HepG2 (cell line): ENCODE results near the gene TNC. TPM values are rescaled to one million over a fixed set of nuclear protein-coding genes. Genes with fewer than 3 reads are reported as not detected.

ENCODE experiments used
- ATAC-seq: fragments of 200-7000 bp; cut with Tn5 transposase; 3 replicates; pipeline ENCODE4 v1.9.1; 2020; ENCODE audit warnings: mild to moderate bottlenecking, moderate library complexity
- BruUV-seq: library from RNA; stranded (reverse); fragments of 400-500 nt; replicated peaks from 2 replicates; lab custom pipeline; 2021; lab: Mats Ljungman, UMichigan
- CTCF ChIA-PET: fragments of 300-600 bp; formaldehyde crosslinking; extraction: SDS; loops from one replicate; lab custom pipeline; 2021; ENCODE audit warnings: low total read pairs, inconsistent platforms, low intra/inter-chr PET ratio; lab: Yijun Ruan, JAX
- POLR2A ChIA-PET: fragments of 350-600 bp; sonication (Branson Sonifier 250); formaldehyde crosslinking; loops from one replicate; lab custom pipeline; 2020; ENCODE audit warnings: antibody characterized with exemption, inconsistent platforms; lab: Yijun Ruan, JAX
- DNase-seq: peaks from one replicate; pipeline ENCODE4 v3.0.0-alpha.2; 2015; ENCODE audit warnings: low spot score
- FAIRE-seq: peaks from 3 replicates; lab custom pipeline; 2011; peaks lifted over from hg19 to GRCh38; lab: Jason Lieb, UNC
- H2AFZ ChIP-seq: one replicate; pipeline ENCODE4 v1.6.1; 2011; ENCODE audit warnings: low read length, inconsistent platforms
- H3K27ac ChIP-seq: fragments of 300-600 bp; 3 replicates; pipeline ENCODE4 v1.8.0; 2011; ENCODE audit warnings: mixed run types, mild to moderate bottlenecking, mixed read lengths, low read length, inconsistent platforms; ENCODE audit not compliant: insufficient read depth; ENCODE audit errors: extremely low read length
- H3K27me3 ChIP-seq, 2 experiments: fragments of 200-600 bp in 1 of 2; 2 replicates in 1 of 2; 3 replicates in 1 of 2; pipeline versions ENCODE4 v1.6.0 to v1.8.0; 2011; ENCODE audit warnings: low read length in 2 of 2, mild to moderate bottlenecking in 2 of 2, moderate library complexity in 2 of 2, inconsistent platforms in 1 of 2; ENCODE audit not compliant: insufficient read depth in 2 of 2, control insufficient read depth in 1 of 2
- H3K36me3 ChIP-seq, 2 experiments: fragments of 200-600 bp in 1 of 2; replicated peaks in 1 of 2; 2 replicates in 1 of 2; 3 replicates in 1 of 2; pipeline versions ENCODE4 v1.5.1 to v1.8.0; 2011; ENCODE audit warnings: low read length in 2 of 2, inconsistent platforms in 1 of 2; ENCODE audit not compliant: insufficient read depth in 2 of 2, control insufficient read depth in 1 of 2
- H3K4me1 ChIP-seq: 2 replicates; pipeline ENCODE4 v1.5.1; 2012; ENCODE audit warnings: low read length, inconsistent platforms; ENCODE audit not compliant: insufficient read depth
- H3K4me2 ChIP-seq: 2 replicates; pipeline ENCODE4 v1.6.0; 2011; ENCODE audit warnings: low read depth, low read length, inconsistent platforms
- H3K4me3 ChIP-seq, 3 experiments: fragments of 200-600 bp in 1 of 3; sonication (generic), shearing (Covaris generic) in 1 of 3; replicated peaks in 1 of 3; 2 replicates each; pipeline ENCODE4 v1.5.1; 2011 to 2016; ENCODE audit warnings: low read length in 3 of 3, inconsistent platforms in 2 of 3, low read depth in 2 of 3, mild to moderate bottlenecking in 2 of 3, control low read depth in 1 of 3, mixed read lengths in 1 of 3; ENCODE audit not compliant: insufficient read depth in 1 of 3
- H3K79me2 ChIP-seq: one replicate; pipeline ENCODE4 v1.6.1; 2011; ENCODE audit warnings: low read length, inconsistent platforms; ENCODE audit not compliant: insufficient read depth
- H3K9ac ChIP-seq: 2 replicates; pipeline ENCODE4 v1.6.0; 2011; ENCODE audit warnings: mild to moderate bottlenecking, low read depth, low read length, inconsistent platforms; ENCODE audit not compliant: insufficient read depth
- H3K9me3 ChIP-seq: 2 replicates; pipeline ENCODE4 v1.5.1; 2012; ENCODE audit warnings: mild to moderate bottlenecking, low read length
- H4K20me1 ChIP-seq: 2 replicates; pipeline ENCODE4 v1.6.0; 2011; ENCODE audit warnings: inconsistent platforms, mild to moderate bottlenecking, low read length, moderate library complexity; ENCODE audit not compliant: insufficient read depth
- CEBPG ChIP-seq: IDR thresholded peaks from 2 replicates; pipeline ENCODE4 v1.6.1; 2016
- CENPX ChIP-seq: sonication (generic); formaldehyde crosslinking; IDR thresholded peaks from 2 replicates; pipeline ENCODE4 v1.9.0; 2021; ENCODE audit warnings: mild to moderate bottlenecking, missing genetic modification reagents, moderate library complexity
- HIVEP1 ChIP-seq: sonication (generic); formaldehyde crosslinking; IDR thresholded peaks from 2 replicates; pipeline ENCODE4 v1.4.0; 2020; ENCODE audit warnings: mild to moderate bottlenecking, missing genetic modification reagents
- KLF15 ChIP-seq: sonication (generic); formaldehyde crosslinking; IDR thresholded peaks from 2 replicates; pipeline ENCODE4 v1.8.1; 2023; ENCODE audit warnings: borderline replicate concordance, mild to moderate bottlenecking, inconsistent platforms, missing genetic modification reagents, mixed read lengths
- LCORL ChIP-seq, 2 experiments: fragments of 450-650 bp in 1 of 2; sonication (generic) in 1 of 2; formaldehyde crosslinking in 1 of 2; IDR thresholded peaks; 2 replicates each; pipeline versions ENCODE4 v1.5.0 to v1.6.1; 2017 to 2020; ENCODE audit warnings: antibody characterized with exemption in 1 of 2, missing genetic modification reagents in 1 of 2
- NKX3-1 ChIP-seq: sonication (generic); formaldehyde crosslinking; IDR thresholded peaks from 2 replicates; pipeline ENCODE4 v1.5.0; 2020; ENCODE audit warnings: missing genetic modification reagents
- SP1 ChIP-seq, 2 experiments: fragments of 450-650 bp in 1 of 2; sonication (generic) in 1 of 2; formaldehyde crosslinking in 1 of 2; IDR thresholded peaks; 2 replicates each; pipeline versions ENCODE4 v1.4.0 to v1.6.1; 2016 to 2020; ENCODE audit warnings: missing genetic modification reagents in 1 of 2
- TOE1 ChIP-seq: sonication (generic); formaldehyde crosslinking; IDR thresholded peaks from 2 replicates; pipeline ENCODE4 v1.4.0; 2020; ENCODE audit warnings: mild to moderate bottlenecking, missing genetic modification reagents
- YY1 ChIP-seq: IDR thresholded peaks from 2 replicates; pipeline ENCODE4 v1.6.1; 2011; ENCODE audit warnings: low read length, low read depth, moderate library complexity, mild to moderate bottlenecking; ENCODE audit not compliant: insufficient read depth, insufficient replicate concordance
- ZBTB3 ChIP-seq: sonication (generic); formaldehyde crosslinking; IDR thresholded peaks from 2 replicates; pipeline ENCODE4 v1.4.0; 2020; ENCODE audit warnings: low read depth, mild to moderate bottlenecking, moderate library complexity, missing genetic modification reagents, borderline replicate concordance
- ZNF558 ChIP-seq: sonication (generic); formaldehyde crosslinking; IDR thresholded peaks from 2 replicates; pipeline ENCODE4 v1.9.0; 2022; ENCODE audit warnings: mild to moderate bottlenecking, missing genetic modification reagents, borderline replicate concordance
- WGBS: methylation state at CpG from one replicate; pipeline ENCODE4 v1.1.6; 2017; ENCODE audit warnings: low lambda C conversion rate; 5-methylcytosine and 5-hydroxymethylcytosine counted together
- in situ Hi-C: cut with HindIII; loops from 2 replicates; pipeline ENCODE4 v1.10.0; 2017; ENCODE audit warnings: low pct_unique_long_range_greater_than_20kb; ENCODE audit not compliant: extremely low pct_ligation_motif_present
- intact Hi-C: fragments of 100-400 bp; cut with micrococcal nuclease; formaldehyde crosslinking; loops from one replicate; pipeline ENCODE4 v1.10.0; 2022; ENCODE audit not compliant: unreplicated experiment
- polyA plus RNA-seq, 8 experiments: library from polyadenylated mRNA; depleted of rRNA in 3 of 8; stranded (reverse) in 7 of 8; unstranded in 1 of 8; fragments of >200 nt; fragmentation: Illumina TruSeq in 4 of 8; extraction: Trizol in 4 of 8; gene quantifications; 2 replicates each; pipeline versions ENCODE4 v1.2.1 to v1.2.3, GENCODE V29; 2011 to 2016; ENCODE audit warnings: low read depth in 4 of 8, missing spikeins in 1 of 8, mixed read lengths in 1 of 8; ENCODE audit not compliant: insufficient read depth in 1 of 8
- total RNA-seq, 5 experiments: library from RNA; depleted of rRNA; stranded (reverse); fragments of >200 nt; fragmentation: Illumina TruSeq; extraction: Trizol; gene quantifications; 2 replicates each; pipeline ENCODE4 v1.2.3, GENCODE V29; 2016; ENCODE audit warnings: low read depth in 1 of 5
- TF ChIP-seq, protein P1 (sequence below): sonication (generic); formaldehyde crosslinking; IDR thresholded peaks from 2 replicates; pipeline ENCODE4 v1.4.0; 2020; ENCODE audit warnings: mild to moderate bottlenecking, missing genetic modification reagents
- TF ChIP-seq, protein P2 (sequence below): sonication (generic); formaldehyde crosslinking; IDR thresholded peaks from 2 replicates; pipeline ENCODE4 v1.5.0; 2020; ENCODE audit warnings: missing genetic modification reagents
- TF ChIP-seq, protein P3 (sequence below): sonication (generic); formaldehyde crosslinking; IDR thresholded peaks from 2 replicates; pipeline ENCODE4 v1.4.0; 2020; ENCODE audit warnings: low read depth, missing genetic modification reagents

Gene TNC
- total and polyA plus RNA-seq, 2 of the 13 experiments (the other 11 are each of a cell fraction or from before 2014, with no cell fraction given), result not detected

DNA sequence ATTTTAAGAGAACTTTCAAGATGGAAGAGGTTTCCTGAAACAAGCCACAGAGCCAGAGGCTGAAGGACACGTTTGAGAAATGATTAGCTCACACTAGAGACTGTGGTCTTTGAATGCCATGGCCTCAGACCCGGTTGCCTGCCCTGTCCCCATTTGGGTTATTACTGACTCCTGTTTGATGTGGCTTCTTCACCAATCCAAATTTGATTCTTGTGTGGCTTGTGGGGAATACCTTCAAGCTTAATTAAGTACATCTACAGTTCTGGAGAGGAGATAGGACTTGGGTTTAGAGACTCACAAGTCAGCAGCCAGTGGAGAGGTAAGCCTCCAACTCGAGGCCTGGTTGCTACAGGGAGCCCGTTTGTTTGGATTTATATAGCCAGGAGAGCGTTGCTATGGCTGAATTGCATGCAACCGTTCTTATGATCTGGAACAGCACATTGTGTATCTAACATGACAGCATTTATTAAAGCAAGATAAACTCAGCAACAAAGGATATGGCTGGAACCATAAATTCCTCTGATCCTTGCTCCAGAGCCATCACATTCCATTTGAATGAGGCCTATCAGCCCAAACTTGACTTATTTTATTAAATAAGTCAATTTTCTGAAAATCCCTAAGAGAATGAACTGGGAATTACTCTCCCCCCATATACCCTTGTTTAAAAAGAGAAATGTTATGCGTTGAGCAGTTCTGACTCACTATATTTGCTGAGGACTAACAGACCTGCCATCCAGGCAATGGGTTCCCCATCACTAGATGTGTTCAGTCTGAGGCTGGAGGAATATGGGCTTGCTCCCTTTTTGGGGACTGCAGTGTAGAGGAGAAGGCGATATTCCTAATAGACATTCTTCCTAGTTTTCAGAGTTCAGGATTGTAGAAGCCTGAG is 99.2 kb downstream of the TNC start (continued):
- TF ChIP-seq CENPX (CRISPR knock-in tag) (no peak), ZBTB3 (CRISPR knock-in tag) (no peak), YY1 (no peak), SP1 (IDR thresholded peaks at IDR 0.05) (no peak), SP1 (CRISPR knock-in tag; IDR thresholded peaks at IDR 0.05) (no peak), TOE1 (no peak), KLF15 (CRISPR knock-in tag) (no peak), CEBPG (CRISPR knock-in tag) (no peak)
- TF ChIP-seq, protein P1, sequence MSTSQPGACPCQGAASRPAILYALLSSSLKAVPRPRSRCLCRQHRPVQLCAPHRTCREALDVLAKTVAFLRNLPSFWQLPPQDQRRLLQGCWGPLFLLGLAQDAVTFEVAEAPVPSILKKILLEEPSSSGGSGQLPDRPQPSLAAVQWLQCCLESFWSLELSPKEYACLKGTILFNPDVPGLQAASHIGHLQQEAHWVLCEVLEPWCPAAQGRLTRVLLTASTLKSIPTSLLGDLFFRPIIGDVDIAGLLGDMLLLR (CRISPR knock-in tag), result no peak
- TF ChIP-seq, protein P2, sequence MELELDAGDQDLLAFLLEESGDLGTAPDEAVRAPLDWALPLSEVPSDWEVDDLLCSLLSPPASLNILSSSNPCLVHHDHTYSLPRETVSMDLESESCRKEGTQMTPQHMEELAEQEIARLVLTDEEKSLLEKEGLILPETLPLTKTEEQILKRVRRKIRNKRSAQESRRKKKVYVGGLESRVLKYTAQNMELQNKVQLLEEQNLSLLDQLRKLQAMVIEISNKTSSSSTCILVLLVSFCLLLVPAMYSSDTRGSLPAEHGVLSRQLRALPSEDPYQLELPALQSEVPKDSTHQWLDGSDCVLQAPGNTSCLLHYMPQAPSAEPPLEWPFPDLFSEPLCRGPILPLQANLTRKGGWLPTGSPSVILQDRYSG (CRISPR knock-in tag), result no peak

DNA sequence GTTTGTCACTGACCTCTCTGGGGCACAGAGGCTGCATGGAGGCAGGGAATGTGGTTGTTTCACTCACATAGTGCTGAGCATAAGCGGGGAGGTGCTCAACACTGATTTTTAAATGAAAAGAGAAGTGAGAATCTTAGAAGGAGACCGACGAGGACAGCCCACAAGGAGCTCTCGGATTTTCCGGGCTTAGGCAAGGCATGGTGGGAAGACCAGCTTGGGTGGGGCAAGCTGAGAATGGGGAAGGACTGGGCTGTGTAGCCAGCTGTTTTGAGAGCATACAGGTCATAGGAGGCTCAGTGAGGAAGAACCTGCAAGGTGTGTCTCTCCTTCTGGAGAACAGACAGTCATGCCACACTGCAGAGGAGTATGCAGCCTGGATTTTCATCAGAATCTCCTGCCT is 101.6 kb downstream of the TNC start:
- no TSS peak for BruUV-seq
- no peak overlapping the region for H3K4me2 ChIP-seq
- no peak for ATAC-seq
- no peak overlapping the region for H2AFZ ChIP-seq
- H3K27me3 ChIP-seq, result peaks cover 0 to 8% of the 10 kb centered on the region in 2 experiments; a peak in 1 of 5 replicates
- DNase-seq, result no peak
- intact Hi-C loops (loop anchor here (5.0 to 10.0 kb wide), 2 partner anchors 506 to 612 kb away; no protein-coding TSS in a partner anchor), in situ Hi-C loops (loop anchor here (5.0 to 25.0 kb wide), 3 partner anchors 104 to 579 kb away; no protein-coding TSS in a partner anchor)
- H3K9me3 ChIP-seq, result no peaks in the 10 kb centered on the region
- no peak overlapping the region for H3K27ac ChIP-seq
- H3K36me3 ChIP-seq, result no peaks in the 10 kb centered on the region
- CTCF ChIA-PET, result no interaction called here
- 0% methylated on average over 5 of the region's 5 CpGs for WGBS
- H3K9ac ChIP-seq, result no peak overlapping the region
- H4K20me1 ChIP-seq, result no peaks in the 10 kb centered on the region
- no peak overlapping the region for H3K4me3 ChIP-seq
- no peaks in the 10 kb centered on the region for H3K4me1 ChIP-seq
- no peaks in the 10 kb centered on the region for H3K79me2 ChIP-seq
- TF ChIP-seq NKX3-1 (CRISPR knock-in tag), result no peak
- no peak for TF ChIP-seq LCORL (IDR thresholded peaks at IDR 0.05)
- TF ChIP-seq LCORL (CRISPR knock-in tag; IDR thresholded peaks at IDR 0.05), result no peak
- TF ChIP-seq, protein P3, sequence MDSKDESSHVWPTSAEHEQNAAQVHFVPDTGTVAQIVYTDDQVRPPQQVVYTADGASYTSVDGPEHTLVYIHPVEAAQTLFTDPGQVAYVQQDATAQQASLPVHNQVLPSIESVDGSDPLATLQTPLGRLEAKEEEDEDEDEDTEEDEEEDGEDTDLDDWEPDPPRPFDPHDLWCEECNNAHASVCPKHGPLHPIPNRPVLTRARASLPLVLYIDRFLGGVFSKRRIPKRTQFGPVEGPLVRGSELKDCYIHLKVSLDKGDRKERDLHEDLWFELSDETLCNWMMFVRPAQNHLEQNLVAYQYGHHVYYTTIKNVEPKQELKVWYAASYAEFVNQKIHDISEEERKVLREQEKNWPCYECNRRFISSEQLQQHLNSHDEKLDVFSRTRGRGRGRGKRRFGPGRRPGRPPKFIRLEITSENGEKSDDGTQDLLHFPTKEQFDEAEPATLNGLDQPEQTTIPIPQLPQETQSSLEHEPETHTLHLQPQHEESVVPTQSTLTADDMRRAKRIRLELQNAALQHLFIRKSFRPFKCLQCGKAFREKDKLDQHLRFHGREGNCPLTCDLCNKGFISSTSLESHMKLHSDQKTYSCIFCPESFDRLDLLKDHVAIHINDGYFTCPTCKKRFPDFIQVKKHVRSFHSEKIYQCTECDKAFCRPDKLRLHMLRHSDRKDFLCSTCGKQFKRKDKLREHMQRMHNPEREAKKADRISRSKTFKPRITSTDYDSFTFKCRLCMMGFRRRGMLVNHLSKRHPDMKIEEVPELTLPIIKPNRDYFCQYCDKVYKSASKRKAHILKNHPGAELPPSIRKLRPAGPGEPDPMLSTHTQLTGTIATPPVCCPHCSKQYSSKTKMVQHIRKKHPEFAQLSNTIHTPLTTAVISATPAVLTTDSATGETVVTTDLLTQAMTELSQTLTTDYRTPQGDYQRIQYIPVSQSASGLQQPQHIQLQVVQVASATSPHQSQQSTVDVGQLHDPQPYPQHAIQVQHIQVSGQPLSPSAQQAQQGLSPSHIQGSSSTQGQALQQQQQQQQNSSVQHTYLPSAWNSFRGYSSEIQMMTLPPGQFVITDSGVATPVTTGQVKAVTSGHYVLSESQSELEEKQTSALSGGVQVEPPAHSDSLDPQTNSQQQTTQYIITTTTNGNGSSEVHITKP (CRISPR knock-in tag), result no peak
- TF ChIP-seq HIVEP1 (CRISPR knock-in tag), result no peak
- no peak for TF ChIP-seq ZNF558 (CRISPR knock-in tag)
- POLR2A ChIA-PET, result no interaction called here
- FAIRE-seq, result no peak
